HL-60 (cell line): ENCODE results near the gene ZNF768.
"Not testable (repeated sequence)": the region's sequence is repeated elsewhere in the genome, so short reads cannot be mapped to it uniquely, and the experiment has no call there.

Experiments used
- CTCF ChIP-seq: IDR thresholded peaks from one replicate; pipeline ENCODE4 v1.5.1; 2011; ENCODE audit warnings: low read length, control low read depth, inconsistent platforms; ENCODE audit not compliant: insufficient read depth
- GABPA ChIP-seq: IDR thresholded peaks from 2 replicates; pipeline ENCODE4 v1.6.1; 2012; ENCODE audit warnings: low read depth
- REST ChIP-seq: IDR thresholded peaks from 2 replicates; pipeline ENCODE4 v1.6.1; 2012; ENCODE audit warnings: low read depth; ENCODE audit not compliant: insufficient replicate concordance

GRCh38 chr16:30536391-30537024 lies 10.1 kb upstream of the ZNF768 start:
- TF ChIP-seq GABPA, CTCF, REST: not testable (repeated sequence)
